GM10266 (cell line): Measurements from ENCODE around the gene NMRK2.

Experiments
- DNase-seq: peaks from one replicate; pipeline ENCODE4 v3.0.0; 2012; ENCODE audit errors: extremely low spot score
- CTCF ChIP-seq: IDR thresholded peaks from 2 replicates; pipeline ENCODE4 v1.5.1; 2012; ENCODE audit warnings: mild to moderate bottlenecking, low read depth; ENCODE audit not compliant: control insufficient read depth, insufficient read depth; ENCODE audit errors: missing control alignments

The NMRK2 gene

DNA sequence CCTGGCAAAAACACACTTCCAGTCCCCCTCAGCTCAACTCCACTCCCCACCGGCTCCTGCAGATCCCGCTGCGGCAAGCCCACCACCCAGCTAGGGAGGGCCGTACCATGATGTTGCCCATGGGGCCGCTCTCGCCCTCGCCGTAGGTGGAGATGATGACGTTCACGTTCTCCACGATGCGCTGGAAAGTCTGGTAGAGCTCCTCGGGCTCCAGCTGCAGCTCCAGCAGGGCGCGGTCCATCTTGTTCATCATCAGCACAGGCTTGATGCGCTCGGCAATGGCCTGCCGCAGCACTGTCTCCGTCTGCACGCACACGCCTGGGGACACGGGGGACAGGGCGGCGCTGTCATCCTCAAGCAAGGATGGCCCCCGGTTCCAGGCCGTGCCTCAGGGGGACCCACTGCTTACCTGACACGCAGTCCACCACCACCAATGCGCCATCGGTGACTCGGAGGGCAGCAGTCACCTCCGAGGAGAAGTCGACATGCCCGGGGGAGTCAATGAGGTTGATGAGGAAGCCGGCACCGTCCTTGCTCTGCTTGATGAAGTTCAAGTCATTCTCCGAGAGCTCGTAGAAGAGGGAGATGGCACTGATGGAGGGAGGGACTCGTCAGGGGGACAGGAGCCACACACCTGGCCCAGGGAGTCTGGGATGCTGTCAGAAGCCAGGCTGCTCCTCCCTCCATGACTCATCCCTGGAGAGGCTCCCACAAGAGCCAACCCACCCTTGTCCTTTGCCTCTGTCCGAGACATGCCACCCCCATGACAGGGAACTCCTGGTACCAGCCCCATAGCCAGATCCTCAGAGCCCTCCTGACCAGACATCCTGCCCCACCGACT is 50.1 kb downstream of the NMRK2 start:
- no peak for DNase-seq
- no peak for TF ChIP-seq CTCF

DNA sequence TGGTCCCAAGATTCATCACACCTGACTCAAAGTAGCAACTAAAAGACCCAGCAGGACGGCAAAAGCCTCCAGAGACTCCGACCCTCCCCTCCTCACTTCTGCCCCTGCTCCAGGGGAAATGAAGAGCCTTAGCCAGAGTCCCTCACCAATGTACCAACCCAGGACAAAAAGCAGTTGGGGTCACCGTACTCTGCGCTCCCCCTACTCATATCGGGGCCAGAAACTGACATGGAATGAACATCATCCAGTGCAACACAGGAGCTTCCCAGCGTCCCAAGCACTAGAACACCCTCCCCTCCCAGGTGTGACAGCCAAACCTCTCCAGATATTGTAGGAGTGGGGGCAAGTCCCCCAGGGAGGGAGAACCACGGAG is 50.7 kb downstream of the NMRK2 start:
- no peak for TF ChIP-seq CTCF
- DNase-seq, result no peak

GRCh38 chr19:3983936-3984583 is 51.2 kb downstream of the NMRK2 start:
- DNase-seq, result no peak

DNA sequence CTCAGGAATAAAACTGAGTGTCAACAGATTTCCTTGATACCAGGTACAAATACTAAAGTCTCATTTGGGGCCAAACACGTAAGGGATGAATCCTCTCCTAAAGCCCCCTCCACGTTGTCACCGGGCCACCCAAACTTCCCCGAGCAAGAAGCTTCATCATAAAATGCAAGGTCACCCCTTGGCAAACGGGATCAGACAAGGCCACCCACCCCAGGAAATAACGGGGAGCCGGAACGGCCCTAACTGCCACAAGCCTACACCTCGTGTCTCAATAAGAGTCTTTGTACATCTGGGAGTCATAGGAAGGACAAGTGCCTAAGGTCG is 51.7 kb downstream of the NMRK2 start:
- DNase-seq, result no peak
- TF ChIP-seq CTCF, result no peak

More at GRCh38 chr19:3983936-3984583, 51.2 kb downstream of the NMRK2 start:
- TF ChIP-seq CTCF, result no peak

DNA sequence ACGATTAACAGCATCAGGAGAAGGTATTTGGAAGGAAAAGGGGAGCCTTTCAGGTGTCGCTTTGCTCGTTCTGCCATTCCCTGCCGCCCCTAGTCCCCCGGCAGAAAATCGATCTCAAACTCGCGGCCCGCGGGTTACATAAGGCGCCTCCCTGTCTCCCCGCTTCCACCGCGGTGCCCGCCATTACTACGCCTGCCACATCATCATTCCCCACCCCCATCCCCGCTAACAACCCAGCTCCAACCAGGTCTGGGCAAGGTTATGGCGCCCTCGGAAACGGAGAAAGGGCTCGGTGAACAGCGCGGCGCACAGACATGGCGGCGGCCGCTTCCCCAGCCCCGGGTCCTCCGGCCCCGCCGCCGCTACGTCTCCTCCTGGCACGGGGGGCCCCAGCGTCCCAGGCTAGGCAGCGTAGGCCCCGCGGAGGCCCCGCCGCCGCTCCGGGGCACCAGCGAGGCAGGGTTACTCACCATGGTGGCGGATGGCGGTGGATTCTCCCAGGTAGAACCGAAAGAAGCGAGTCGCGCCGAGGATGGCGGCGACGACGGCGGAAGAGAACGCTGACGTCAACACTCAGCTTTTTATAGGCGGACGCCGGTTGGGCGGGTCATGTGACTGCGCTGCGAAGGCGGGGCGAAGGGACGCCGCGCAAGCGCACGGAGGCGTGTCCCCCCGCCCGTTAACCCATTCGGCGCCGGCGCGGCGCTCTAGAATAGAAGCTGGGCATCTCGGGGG is 52.2 kb downstream of the NMRK2 start, which contains the start of gene EEF2:
Gene EEF2 (minus strand): TSS at position 556 of the 735 bp plus-strand sequence. CDS start 83 bp downstream, at position 473.
- peak; percentile 95 for DNase-seq
- TF ChIP-seq CTCF, result no peak

DNA sequence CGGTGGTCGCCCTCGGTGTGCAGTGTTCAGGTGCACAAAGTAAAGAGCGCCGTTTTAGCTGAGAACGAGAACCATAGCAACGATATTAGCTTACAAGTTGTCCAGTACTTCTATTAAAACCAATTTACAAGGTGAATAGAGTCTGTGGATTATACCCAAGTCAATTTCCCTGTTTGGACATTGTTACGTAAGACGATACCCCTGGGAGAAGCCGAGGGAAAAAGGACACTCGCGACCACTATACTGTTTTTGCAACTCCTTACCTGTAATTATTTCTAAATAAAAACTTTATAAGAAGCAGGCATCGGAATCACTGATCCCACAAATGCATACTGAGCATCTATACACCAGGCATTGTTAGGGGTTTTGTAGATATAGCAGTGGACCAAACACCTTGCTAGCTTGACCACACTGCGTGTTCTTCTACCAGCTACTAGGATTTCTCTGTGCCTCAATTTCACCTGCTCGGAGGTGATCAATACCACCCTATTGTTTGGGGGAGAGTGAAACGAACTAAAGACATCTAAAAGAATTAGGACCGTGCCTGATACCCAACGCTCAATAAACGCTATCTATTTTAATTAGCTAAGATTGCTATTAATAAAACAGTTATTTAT is 52.9 kb downstream of the NMRK2 start:
- no peak for TF ChIP-seq CTCF
- DNase-seq, result no peak
